HG03135 (cell line): ENCODE measurements around the gene ZBED3.
"Not testable (repeated sequence)": the region's sequence is repeated elsewhere in the genome, so short reads cannot be mapped to it uniquely, and the experiment has no call there.

Source experiments
- ATAC-seq: cut with Tn5 transposase; IDR thresholded peaks from one replicate; pipeline ENCODE4 v1.9.1; 2021; ENCODE audit warnings: mild to moderate bottlenecking, moderate library complexity; ENCODE audit not compliant: unreplicated experiment

Gene ZBED3

GRCh38 chr5:77086689-77087483, at the start of gene ZBED3:
ZBED3 (minus strand) TSS chr5:77087285; CDS start chr5:77077878, 9,407 bp downstream.
- ATAC-seq = peak; percentile 62

DNA sequence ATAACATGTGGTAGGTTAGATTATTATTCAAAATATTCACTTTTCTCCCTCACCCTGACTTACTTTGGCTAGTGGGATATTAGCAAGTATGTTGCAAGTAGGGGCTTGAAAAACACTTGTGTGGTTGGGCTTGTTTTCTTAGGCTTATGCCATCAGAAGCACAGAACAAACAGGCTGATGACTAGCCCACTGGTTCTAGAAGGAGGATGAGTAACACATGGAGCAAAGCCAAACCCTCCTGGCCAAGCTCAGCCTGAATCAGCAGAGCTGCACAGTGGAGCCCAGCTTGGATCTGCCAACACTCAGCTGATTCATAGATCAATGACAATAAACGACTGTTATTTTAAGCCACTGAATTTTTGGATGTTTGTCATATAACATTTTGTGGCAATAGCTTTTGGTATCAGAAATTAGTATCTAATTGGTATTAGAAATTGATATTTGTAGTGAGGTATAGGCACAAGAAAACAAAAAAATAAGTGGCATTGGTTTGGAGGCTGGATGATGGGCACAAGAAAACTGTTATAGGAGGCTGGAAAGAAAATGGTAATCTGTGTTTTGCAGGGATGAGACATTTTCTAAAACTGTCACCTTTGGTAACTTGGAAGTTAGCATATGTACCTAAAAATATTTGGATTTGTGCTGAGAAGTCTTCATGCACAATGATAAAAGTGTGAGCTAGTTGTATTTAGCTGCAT, 46.1 kb upstream of the ZBED3 start:
- ATAC-seq = no peak

GRCh38 chr5:77131361-77131760, 44.3 kb upstream of the ZBED3 start:
- no peak for ATAC-seq

GRCh38 chr5:77129391-77129990, 42.4 kb upstream of the ZBED3 start:
- ATAC-seq = no peak

GRCh38 chr5:77128411-77129061, 41.5 kb upstream of the ZBED3 start:
- ATAC-seq = no peak

DNA sequence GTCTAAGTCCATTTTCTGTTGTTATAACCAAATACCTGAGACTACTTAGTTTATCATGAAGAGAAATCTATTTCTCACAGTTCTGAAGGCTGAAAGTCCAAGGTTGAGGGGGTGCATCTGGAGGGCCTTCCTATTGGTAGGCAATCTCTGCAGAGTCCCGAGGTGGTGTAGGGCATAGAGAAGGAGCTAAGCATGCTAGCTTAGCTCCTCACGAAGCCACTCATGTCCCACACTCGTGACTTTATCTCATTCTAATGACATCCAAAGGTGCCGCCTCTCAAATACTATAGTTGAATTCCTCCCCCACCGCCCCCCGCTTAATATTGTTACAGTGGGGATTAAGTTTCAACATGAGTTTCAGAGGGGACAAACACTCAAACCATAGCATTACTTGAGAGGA, 36.0 kb upstream of the ZBED3 start:
- no peak for ATAC-seq

GRCh38 chr5:77120706-77121105, 33.6 kb upstream of the ZBED3 start:
- no peak for ATAC-seq

DNA sequence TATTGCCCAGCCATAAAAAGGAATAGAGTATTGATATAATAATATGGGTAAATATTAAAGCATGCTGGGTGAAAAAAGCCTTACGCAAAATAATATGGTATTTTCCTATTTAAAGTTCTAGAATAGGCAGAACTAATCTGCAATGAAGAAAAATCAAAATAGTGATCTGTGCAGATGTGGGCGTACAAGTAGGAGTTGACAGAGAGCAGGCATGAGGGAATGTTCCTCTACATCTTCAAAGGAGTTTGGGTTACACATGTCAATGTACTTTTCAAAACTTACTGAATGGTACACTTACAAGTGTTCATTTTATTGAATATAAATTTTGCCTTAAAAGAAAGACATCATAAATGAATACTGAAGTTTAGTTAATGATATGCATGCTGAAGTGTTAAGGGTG, 33.0 kb upstream of the ZBED3 start:
- no peak for ATAC-seq

DNA sequence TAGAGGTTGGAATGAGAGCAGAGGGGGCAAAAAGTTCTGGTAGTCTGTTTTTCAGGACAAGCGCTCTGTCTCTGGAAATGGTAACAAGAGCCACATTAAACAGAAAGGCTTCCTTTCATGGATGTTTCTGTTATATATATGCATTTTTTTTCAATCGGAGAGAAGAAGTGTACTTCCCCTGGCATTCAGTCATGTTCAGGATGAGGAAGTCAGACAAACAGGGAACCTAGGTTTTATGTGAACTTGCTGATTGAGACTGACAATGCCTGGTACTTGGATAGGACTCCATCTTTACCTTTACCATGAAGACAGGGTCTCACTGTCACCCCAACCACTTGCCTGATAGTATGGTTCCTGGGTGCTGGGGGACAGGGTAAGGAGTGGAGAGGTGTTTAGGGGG, 30.1 kb upstream of the ZBED3 start:
- ATAC-seq = no peak

DNA sequence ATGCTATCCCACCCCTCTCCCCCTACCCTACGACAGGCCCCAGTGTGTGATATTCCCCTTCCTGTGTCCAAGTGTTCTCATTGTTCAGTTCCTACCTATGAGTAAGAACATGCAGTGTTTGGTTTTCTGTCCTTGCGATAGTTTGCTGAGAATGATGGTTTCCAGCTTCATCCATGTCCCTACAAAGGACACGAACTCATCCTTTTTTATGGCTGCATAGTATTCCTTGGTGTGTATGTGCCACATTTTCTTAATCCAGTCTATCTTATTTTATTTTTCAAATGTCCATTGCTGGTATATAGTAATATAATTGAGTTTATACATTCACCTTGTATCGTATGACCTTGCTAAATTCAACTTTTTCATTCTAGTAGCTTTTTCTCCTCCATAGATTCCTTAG, 19.9 kb upstream of the ZBED3 start:
- ATAC-seq = not testable (repeated sequence)

DNA sequence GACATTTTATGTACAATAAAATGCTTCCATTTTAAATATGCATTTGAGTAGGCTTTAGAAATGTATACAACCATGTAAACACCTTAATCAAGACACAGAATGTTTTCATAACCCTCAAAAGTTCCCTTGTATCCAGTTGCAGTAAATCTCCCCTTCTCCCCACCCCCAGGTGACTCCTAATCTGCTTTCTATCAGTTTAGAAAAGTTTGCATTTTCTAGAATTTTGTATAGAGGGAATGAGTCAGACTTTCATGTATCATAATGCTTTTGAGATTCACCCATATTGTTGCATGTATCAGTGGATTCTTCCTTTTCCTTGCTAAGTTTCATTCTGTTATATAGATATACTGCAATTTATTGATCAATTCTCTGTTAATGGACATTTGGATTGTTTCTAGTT, 17.7 kb upstream of the ZBED3 start:
- no peak for ATAC-seq

DNA sequence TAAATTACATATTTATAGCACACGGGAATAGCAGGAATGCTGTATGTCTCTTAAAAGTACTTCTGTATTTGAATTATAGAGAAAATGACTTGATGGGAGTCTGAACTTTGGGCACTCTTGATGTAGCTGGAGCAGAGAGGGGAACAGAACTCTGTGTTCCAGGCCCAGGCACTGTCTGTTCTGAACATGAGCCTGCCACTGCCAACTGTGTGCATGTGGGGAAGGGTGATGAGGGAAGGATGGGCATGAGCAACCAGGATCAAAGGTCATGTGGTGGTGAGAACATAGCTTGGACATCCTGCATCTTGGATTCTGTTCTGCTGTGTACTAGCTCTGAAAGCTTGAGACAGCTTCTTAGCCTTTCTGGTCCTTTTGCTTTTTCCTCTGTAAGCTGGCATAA, 16.4 kb upstream of the ZBED3 start:
- no peak for ATAC-seq

GRCh38 chr5:77102549-77102948, 15.5 kb upstream of the ZBED3 start:
- ATAC-seq = no peak

GRCh38 chr5:77101298-77101697, 14.2 kb upstream of the ZBED3 start:
- ATAC-seq = no peak

DNA sequence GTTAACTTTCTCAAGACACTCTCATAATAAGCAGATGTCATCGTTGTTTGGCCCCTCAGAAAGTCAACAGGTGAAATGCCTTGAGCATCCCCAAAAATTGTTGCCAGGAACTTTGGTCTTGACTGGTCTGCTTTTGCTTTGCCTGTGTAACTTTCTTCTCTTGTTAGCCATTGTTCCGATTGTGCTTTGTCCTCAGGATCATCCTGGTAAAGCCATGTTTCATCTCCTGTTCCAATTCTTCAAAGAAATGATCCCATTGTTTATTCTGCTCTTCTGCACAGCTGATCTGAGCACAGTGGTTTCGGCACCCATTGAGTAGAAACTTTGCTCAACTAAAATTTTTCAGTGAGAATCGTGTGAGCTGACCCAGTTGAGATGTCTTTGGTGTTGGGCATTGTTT, 8.1 kb upstream of the ZBED3 start:
- ATAC-seq = no peak

- peak; percentile 8 for ATAC-seq
Measured at GRCh38 chr5:77087484-77088261, 588 bp upstream of the ZBED3 start.

GRCh38 chr5:77086368-77086688, 757 bp downstream of the ZBED3 start:
- ATAC-seq = no peak

- ATAC-seq = no peak
Measured at GRCh38 chr5:77083088-77083487, 4.0 kb downstream of the ZBED3 start.

DNA sequence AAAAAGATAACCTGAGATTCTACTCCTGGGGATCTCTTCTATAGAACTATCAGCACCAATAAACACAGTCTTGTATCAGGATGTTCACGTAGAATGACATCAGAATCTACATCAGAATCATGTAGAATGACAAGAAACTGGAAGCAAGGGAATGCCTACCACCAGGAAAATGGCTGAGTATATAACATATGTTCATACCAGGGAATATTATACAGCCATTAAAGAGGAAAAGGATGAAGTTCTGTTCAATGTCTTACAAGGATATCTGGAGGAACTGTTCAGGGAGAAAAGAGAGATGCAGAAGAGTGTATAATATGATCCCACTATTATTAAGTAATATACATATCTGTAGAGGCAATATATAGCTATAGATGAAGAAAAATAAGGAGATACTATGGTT, 4.8 kb downstream of the ZBED3 start:
- no peak for ATAC-seq

- no peak for ATAC-seq
Measured at GRCh38 chr5:77080905-77081304, 6.2 kb downstream of the ZBED3 start.

GRCh38 chr5:77080479-77080878, 6.6 kb downstream of the ZBED3 start:
- ATAC-seq = not testable (repeated sequence)
